Superior temporal gyrus (tissue), 1 donor: Measurements from ENCODE around the gene TMEM169.
A peak's percentile ranks its signal among the peaks of the same experiment; 100 is the strongest.

Experiments
- DNase-seq: peaks from one replicate; pipeline ENCODE4 v3.0.0-alpha.2; 2016; ENCODE audit errors: extremely low spot score

Gene TMEM169

GRCh38 chr2:216081487-216082116 lies at the start of gene TMEM169, which contains the start of gene PECR:
Gene TMEM169 (plus strand): TSS chr2:216081919. CDS start chr2:216095964, 14,045 bp downstream.
Gene PECR (minus strand): TSS chr2:216081809. CDS start chr2:216081741, 68 bp downstream.
- peak; percentile 81 for DNase-seq

GRCh38 chr2:216031960-216032689 lies 49.6 kb upstream of the TMEM169 start:
- peak; percentile 53 for DNase-seq

- DNase-seq, result no peak
Measured at GRCh38 chr2:216033403-216033802, 48.3 kb upstream of the TMEM169 start.

- peak; percentile 83 for DNase-seq
Measured at GRCh38 chr2:216034065-216034464, 47.7 kb upstream of the TMEM169 start.

GRCh38 chr2:216039918-216040317 lies 41.8 kb upstream of the TMEM169 start:
- no peak for DNase-seq

- DNase-seq, result no peak
Measured at GRCh38 chr2:216041438-216041837, 40.3 kb upstream of the TMEM169 start.

GRCh38 chr2:216043949-216044348 lies 37.8 kb upstream of the TMEM169 start:
- DNase-seq, result no peak

GRCh38 chr2:216044883-216045486 lies 36.7 kb upstream of the TMEM169 start:
- DNase-seq, result no peak

GRCh38 chr2:216047397-216047796 lies 34.3 kb upstream of the TMEM169 start:
- DNase-seq, result no peak

- no peak for DNase-seq
Measured at GRCh38 chr2:216049452-216049851, 32.3 kb upstream of the TMEM169 start.

GRCh38 chr2:216051350-216051749 lies 30.4 kb upstream of the TMEM169 start:
- no peak for DNase-seq

GRCh38 chr2:216052420-216052819 lies 29.3 kb upstream of the TMEM169 start:
- no peak for DNase-seq

- DNase-seq, result no peak
Measured at GRCh38 chr2:216055680-216056079, 26.0 kb upstream of the TMEM169 start.

GRCh38 chr2:216056739-216057138 lies 25.0 kb upstream of the TMEM169 start:
- DNase-seq, result no peak

- DNase-seq, result no peak
Measured at GRCh38 chr2:216057688-216058193, 24.0 kb upstream of the TMEM169 start.

GRCh38 chr2:216059233-216059834 lies 22.4 kb upstream of the TMEM169 start:
- DNase-seq, result no peak

- no peak for DNase-seq
Measured at GRCh38 chr2:216064014-216064630, 17.6 kb upstream of the TMEM169 start.

- no peak for DNase-seq
Measured at GRCh38 chr2:216064665-216065064, 17.1 kb upstream of the TMEM169 start.

- no peak for DNase-seq
Measured at GRCh38 chr2:216066230-216066629, 15.5 kb upstream of the TMEM169 start.

GRCh38 chr2:216069028-216069427 lies 12.7 kb upstream of the TMEM169 start:
- DNase-seq, result no peak

- no peak for DNase-seq
Measured at GRCh38 chr2:216070195-216070594, 11.5 kb upstream of the TMEM169 start.
